HepG2 (cell line): ENCODE measurements around the gene SMAD7. TPM values are rescaled to one million over a fixed set of nuclear protein-coding genes. Genes with fewer than 3 reads are reported as not detected.

ENCODE experiments used
- BRD4 ChIP-seq: sonication (generic); formaldehyde crosslinking; IDR thresholded peaks from 2 replicates; pipeline ENCODE4 v1.4.0; 2020; ENCODE audit warnings: missing genetic modification reagents
- ESRRA ChIP-seq: sonication (generic); formaldehyde crosslinking; IDR thresholded peaks from 2 replicates; pipeline ENCODE4 v1.5.1; 2020; ENCODE audit warnings: mild to moderate bottlenecking, low read depth, missing genetic modification reagents
- MIXL1 ChIP-seq: IDR thresholded peaks from 2 replicates; pipeline ENCODE4 v1.6.1; 2016
- PRMT3 ChIP-seq: sonication (generic); formaldehyde crosslinking; IDR thresholded peaks from 2 replicates; pipeline ENCODE4 v1.8.1; 2022; ENCODE audit warnings: low read depth, mild to moderate bottlenecking, moderate library complexity, missing genetic modification reagents, borderline replicate concordance
- SMARCE1 ChIP-seq: fragments of 450-650 bp; IDR thresholded peaks from 2 replicates; pipeline ENCODE4 v1.6.1; 2017; ENCODE audit warnings: borderline replicate concordance
- SRF ChIP-seq: IDR thresholded peaks from 2 replicates; pipeline ENCODE4 v1.6.1; 2011; ENCODE audit warnings: mild to moderate bottlenecking, low read depth, low read length, moderate library complexity
- TBL1XR1 ChIP-seq: fragments of 150-350 bp; IDR thresholded peaks from 2 replicates; pipeline ENCODE4 v1.6.1; 2014; ENCODE audit warnings: borderline replicate concordance, low read length; ENCODE audit not compliant: partially characterized antibody
- XBP1 ChIP-seq: sonication (generic); formaldehyde crosslinking; IDR thresholded peaks from 2 replicates; pipeline ENCODE4 v1.5.0; 2020; ENCODE audit warnings: missing genetic modification reagents
- ZBTB7A ChIP-seq: sonication (generic); formaldehyde crosslinking; IDR thresholded peaks from 2 replicates; pipeline ENCODE4 v1.8.0; 2022; ENCODE audit warnings: mild to moderate bottlenecking, missing genetic modification reagents
- ZNF350 ChIP-seq: sonication (generic); formaldehyde crosslinking; IDR thresholded peaks from 2 replicates; pipeline ENCODE4 v1.4.0; 2020; ENCODE audit warnings: mild to moderate bottlenecking, low read depth, missing genetic modification reagents, borderline replicate concordance
- ZNF496 ChIP-seq: sonication (generic); formaldehyde crosslinking; IDR thresholded peaks from 2 replicates; pipeline ENCODE4 v1.8.1; 2023; ENCODE audit warnings: mild to moderate bottlenecking, moderate library complexity, missing genetic modification reagents; ENCODE audit not compliant: insufficient replicate concordance
- ZNF850 ChIP-seq: sonication (generic); formaldehyde crosslinking; conservative IDR thresholded peaks from 2 replicates; pipeline ENCODE4 v1.9.0; 2021; ENCODE audit warnings: mild to moderate bottlenecking, missing genetic modification reagents
- ZSCAN30 ChIP-seq: sonication (generic); formaldehyde crosslinking; IDR thresholded peaks from 2 replicates; pipeline ENCODE4 v1.5.0; 2020; ENCODE audit warnings: mild to moderate bottlenecking, missing genetic modification reagents
- polyA plus RNA-seq, 8 experiments: library from polyadenylated mRNA; depleted of rRNA in 3 of 8; stranded (reverse) in 7 of 8; unstranded in 1 of 8; fragments of >200 nt; fragmentation: Illumina TruSeq in 4 of 8; extraction: Trizol in 4 of 8; gene quantifications; 2 replicates each; pipeline versions ENCODE4 v1.2.1 to v1.2.3, GENCODE V29; 2011 to 2016; ENCODE audit warnings: low read depth in 4 of 8, missing spikeins in 1 of 8, mixed read lengths in 1 of 8; ENCODE audit not compliant: insufficient read depth in 1 of 8
- total RNA-seq, 5 experiments: library from RNA; depleted of rRNA; stranded (reverse); fragments of >200 nt; fragmentation: Illumina TruSeq; extraction: Trizol; gene quantifications; 2 replicates each; pipeline ENCODE4 v1.2.3, GENCODE V29; 2016; ENCODE audit warnings: low read depth in 1 of 5
- TF ChIP-seq, protein P1 (sequence below): sonication (generic); formaldehyde crosslinking; IDR thresholded peaks from 2 replicates; pipeline ENCODE4 v1.5.0; 2020; ENCODE audit warnings: mild to moderate bottlenecking, missing genetic modification reagents
- TF ChIP-seq, protein P2 (sequence below): sonication (generic); formaldehyde crosslinking; IDR thresholded peaks from 2 replicates; pipeline ENCODE4 v1.5.1; 2020; ENCODE audit warnings: missing genetic modification reagents, mild to moderate bottlenecking, borderline replicate concordance
- TF ChIP-seq, protein P3 (sequence below): sonication (generic); formaldehyde crosslinking; IDR thresholded peaks from 2 replicates; pipeline ENCODE4 v1.9.0; 2021; ENCODE audit warnings: missing genetic modification reagents, borderline replicate concordance
- TF ChIP-seq, protein P4 (sequence below): sonication (generic); formaldehyde crosslinking; IDR thresholded peaks from 2 replicates; pipeline ENCODE4 v1.4.0; 2020; ENCODE audit warnings: missing genetic modification reagents, borderline replicate concordance
- TF ChIP-seq, protein P5 (sequence below): sonication (generic); formaldehyde crosslinking; IDR thresholded peaks from 2 replicates; pipeline ENCODE4 v1.8.1; 2023; ENCODE audit warnings: missing genetic modification reagents, inconsistent platforms, borderline replicate concordance

SMAD7 gene
- total and polyA plus RNA-seq, 2 of the 13 experiments (the other 11 are each of a cell fraction or from before 2014, with no cell fraction given): 17.4 to 24.7 TPM

DNA sequence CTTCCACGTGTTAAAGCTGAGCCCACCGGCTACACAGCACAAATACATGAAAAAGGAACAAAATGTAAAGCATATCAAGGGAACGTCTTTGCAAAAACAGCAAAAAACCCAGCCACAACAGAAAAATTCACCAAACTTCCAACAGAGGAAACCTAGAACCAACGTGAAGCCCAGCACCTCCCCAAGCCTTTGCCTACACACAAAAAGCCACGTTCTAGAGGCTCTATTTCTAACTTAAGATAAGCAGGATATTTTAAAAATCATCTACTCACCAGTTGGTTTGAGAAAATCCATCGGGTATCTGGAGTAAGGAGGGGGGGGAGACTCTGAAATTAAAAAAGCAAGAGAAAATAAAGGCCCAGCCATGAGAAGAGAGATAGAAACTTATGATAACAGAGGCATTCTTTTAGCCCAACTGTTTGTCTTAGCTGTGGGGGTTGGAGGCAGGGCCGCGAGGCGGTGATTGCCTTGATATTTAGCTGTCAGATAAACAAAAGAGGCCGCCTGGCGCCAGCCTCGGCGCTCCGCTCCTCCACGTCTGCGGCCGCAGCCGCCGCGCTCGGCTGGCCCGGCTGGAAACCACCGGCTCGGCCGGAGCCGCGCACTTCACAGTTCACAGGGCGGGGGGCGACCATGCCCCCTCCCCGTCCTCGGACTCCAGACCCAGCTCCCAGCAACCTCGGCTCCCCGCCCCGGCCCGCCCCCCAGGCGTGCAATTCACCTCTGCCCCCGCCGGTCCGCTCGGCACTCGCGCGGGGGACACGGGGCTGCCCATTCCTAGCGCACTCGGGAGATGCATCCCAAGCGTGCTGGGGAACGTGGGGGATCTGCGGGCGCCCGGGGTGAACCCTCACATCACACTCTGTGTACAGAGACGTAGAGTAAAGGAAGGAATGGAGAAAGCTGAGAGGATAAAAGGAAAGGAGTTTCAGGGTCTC lies 2.4 kb downstream of the SMAD7 start (continued):
- no peak for TF ChIP-seq ZNF850 (CRISPR knock-in tag)
- TF ChIP-seq SMARCE1: no peak
- no peak for TF ChIP-seq MIXL1 (CRISPR knock-in tag)
- no peak for TF ChIP-seq ZNF496 (CRISPR knock-in tag)
- TF ChIP-seq ZNF350 (CRISPR knock-in tag): no peak
- TF ChIP-seq, protein P1, sequence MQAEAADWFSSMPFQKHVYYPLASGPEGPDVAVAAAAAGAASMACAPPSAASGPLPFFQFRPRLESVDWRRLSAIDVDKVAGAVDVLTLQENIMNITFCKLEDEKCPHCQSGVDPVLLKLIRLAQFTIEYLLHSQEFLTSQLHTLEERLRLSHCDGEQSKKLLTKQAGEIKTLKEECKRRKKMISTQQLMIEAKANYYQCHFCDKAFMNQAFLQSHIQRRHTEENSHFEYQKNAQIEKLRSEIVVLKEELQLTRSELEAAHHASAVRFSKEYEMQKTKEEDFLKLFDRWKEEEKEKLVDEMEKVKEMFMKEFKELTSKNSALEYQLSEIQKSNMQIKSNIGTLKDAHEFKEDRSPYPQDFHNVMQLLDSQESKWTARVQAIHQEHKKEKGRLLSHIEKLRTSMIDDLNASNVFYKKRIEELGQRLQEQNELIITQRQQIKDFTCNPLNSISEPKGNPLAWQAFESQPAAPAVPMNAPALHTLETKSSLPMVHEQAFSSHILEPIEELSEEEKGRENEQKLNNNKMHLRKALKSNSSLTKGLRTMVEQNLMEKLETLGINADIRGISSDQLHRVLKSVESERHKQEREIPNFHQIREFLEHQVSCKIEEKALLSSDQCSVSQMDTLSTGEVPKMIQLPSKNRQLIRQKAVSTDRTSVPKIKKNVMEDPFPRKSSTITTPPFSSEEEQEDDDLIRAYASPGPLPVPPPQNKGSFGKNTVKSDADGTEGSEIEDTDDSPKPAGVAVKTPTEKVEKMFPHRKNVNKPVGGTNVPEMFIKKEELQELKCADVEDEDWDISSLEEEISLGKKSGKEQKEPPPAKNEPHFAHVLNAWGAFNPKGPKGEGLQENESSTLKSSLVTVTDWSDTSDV (CRISPR knock-in tag): no peak
- 0 out of 2 replicates have a peak, but pooled peaks have one; percentile 41 for TF ChIP-seq PRMT3 (CRISPR knock-in tag)
- TF ChIP-seq XBP1 (CRISPR knock-in tag): no peak
- TF ChIP-seq ZBTB7A (CRISPR knock-in tag): peak; percentile 90
- TF ChIP-seq ESRRA (CRISPR knock-in tag): no peak
- peak; percentile 39 for TF ChIP-seq TBL1XR1
- TF ChIP-seq, protein P2, sequence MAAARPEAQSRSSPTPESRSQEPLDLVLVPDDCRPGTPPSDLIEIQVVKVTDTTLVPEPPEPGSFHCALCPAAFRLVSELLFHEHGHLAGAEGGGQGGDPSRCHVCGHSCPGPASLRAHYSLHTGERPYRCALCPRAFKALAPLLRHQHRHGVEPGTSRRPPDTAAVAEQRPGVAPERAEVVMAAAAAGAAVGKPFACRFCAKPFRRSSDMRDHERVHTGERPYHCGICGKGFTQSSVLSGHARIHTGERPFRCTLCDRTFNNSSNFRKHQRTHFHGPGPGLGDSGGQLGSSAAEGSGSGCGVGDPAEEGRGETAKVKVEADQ (CRISPR knock-in tag): no peak
- TF ChIP-seq, protein P3, sequence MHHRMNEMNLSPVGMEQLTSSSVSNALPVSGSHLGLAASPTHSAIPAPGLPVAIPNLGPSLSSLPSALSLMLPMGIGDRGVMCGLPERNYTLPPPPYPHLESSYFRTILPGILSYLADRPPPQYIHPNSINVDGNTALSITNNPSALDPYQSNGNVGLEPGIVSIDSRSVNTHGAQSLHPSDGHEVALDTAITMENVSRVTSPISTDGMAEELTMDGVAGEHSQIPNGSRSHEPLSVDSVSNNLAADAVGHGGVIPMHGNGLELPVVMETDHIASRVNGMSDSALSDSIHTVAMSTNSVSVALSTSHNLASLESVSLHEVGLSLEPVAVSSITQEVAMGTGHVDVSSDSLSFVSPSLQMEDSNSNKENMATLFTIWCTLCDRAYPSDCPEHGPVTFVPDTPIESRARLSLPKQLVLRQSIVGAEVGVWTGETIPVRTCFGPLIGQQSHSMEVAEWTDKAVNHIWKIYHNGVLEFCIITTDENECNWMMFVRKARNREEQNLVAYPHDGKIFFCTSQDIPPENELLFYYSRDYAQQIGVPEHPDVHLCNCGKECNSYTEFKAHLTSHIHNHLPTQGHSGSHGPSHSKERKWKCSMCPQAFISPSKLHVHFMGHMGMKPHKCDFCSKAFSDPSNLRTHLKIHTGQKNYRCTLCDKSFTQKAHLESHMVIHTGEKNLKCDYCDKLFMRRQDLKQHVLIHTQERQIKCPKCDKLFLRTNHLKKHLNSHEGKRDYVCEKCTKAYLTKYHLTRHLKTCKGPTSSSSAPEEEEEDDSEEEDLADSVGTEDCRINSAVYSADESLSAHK (CRISPR knock-in tag): no peak
- TF ChIP-seq, protein P4, sequence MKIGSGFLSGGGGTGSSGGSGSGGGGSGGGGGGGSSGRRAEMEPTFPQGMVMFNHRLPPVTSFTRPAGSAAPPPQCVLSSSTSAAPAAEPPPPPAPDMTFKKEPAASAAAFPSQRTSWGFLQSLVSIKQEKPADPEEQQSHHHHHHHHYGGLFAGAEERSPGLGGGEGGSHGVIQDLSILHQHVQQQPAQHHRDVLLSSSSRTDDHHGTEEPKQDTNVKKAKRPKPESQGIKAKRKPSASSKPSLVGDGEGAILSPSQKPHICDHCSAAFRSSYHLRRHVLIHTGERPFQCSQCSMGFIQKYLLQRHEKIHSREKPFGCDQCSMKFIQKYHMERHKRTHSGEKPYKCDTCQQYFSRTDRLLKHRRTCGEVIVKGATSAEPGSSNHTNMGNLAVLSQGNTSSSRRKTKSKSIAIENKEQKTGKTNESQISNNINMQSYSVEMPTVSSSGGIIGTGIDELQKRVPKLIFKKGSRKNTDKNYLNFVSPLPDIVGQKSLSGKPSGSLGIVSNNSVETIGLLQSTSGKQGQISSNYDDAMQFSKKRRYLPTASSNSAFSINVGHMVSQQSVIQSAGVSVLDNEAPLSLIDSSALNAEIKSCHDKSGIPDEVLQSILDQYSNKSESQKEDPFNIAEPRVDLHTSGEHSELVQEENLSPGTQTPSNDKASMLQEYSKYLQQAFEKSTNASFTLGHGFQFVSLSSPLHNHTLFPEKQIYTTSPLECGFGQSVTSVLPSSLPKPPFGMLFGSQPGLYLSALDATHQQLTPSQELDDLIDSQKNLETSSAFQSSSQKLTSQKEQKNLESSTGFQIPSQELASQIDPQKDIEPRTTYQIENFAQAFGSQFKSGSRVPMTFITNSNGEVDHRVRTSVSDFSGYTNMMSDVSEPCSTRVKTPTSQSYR (CRISPR knock-in tag): peak; percentile 85
- no peak for TF ChIP-seq SRF
- TF ChIP-seq, protein P5, sequence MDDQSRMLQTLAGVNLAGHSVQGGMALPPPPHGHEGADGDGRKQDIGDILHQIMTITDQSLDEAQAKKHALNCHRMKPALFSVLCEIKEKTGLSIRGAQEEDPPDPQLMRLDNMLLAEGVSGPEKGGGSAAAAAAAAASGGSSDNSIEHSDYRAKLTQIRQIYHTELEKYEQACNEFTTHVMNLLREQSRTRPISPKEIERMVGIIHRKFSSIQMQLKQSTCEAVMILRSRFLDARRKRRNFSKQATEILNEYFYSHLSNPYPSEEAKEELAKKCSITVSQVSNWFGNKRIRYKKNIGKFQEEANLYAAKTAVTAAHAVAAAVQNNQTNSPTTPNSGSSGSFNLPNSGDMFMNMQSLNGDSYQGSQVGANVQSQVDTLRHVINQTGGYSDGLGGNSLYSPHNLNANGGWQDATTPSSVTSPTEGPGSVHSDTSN (CRISPR knock-in tag): no peak
- 0 out of 2 replicates have a peak, but pooled peaks have one; percentile 47 for TF ChIP-seq ZSCAN30 (CRISPR knock-in tag)
- TF ChIP-seq BRD4 (CRISPR knock-in tag): peak; percentile 50; the same call in 1 of the 2 replicates
